WERI-Rb-1 (cell line): Measurements from ENCODE around the gene MAT2A.
"Not testable (repeated sequence)": the region's sequence is repeated elsewhere in the genome, so short reads cannot be mapped to it uniquely, and the experiment has no call there.

Experiments used
- DNase-seq: peaks from one replicate; pipeline ENCODE4 v3.0.0-alpha.2; 2020
- H3K27ac ChIP-seq: fragments of 250-450 bp; sonication (Bioruptor Pico); 2 replicates; pipeline ENCODE4 v1.5.1; 2020; ENCODE audit warnings: mild to moderate bottlenecking, moderate library complexity
- H3K27me3 ChIP-seq: fragments of 250-450 bp; sonication (Bioruptor Pico); 2 replicates; pipeline ENCODE4 v1.5.1; 2021; ENCODE audit warnings: mild to moderate bottlenecking, low read depth, moderate library complexity; ENCODE audit not compliant: insufficient read depth, severe bottlenecking
- H3K36me3 ChIP-seq: fragments of 250-450 bp; sonication (Bioruptor Pico); 2 replicates; pipeline ENCODE4 v1.5.1; 2020; ENCODE audit warnings: mild to moderate bottlenecking, moderate library complexity
- H3K4me3 ChIP-seq: 2 replicates; pipeline ENCODE4 v1.5.1; 2011; ENCODE audit warnings: low read depth, mild to moderate bottlenecking, control low read depth, low read length
- H3K9me3 ChIP-seq: fragments of 250-450 bp; sonication (Bioruptor Pico); 2 replicates; pipeline ENCODE4 v1.5.1; 2021; ENCODE audit warnings: mild to moderate bottlenecking, moderate library complexity; ENCODE audit not compliant: severe bottlenecking
- CTCF ChIP-seq: IDR thresholded peaks from 2 replicates; pipeline ENCODE4 v1.5.1; 2011; ENCODE audit warnings: low read depth, mild to moderate bottlenecking, control low read depth, inconsistent platforms, low read length

The MAT2A gene

GRCh38 chr2:85591563-85591962 lies 52.6 kb downstream of the MAT2A start:
- no peak overlapping the region for H3K27ac ChIP-seq
- H3K4me3 ChIP-seq: no peak overlapping the region
- TF ChIP-seq CTCF: no peak
- DNase-seq: no peak
- no peaks in the 10 kb centered on the region; the same call in 1 of the 2 replicates for H3K36me3 ChIP-seq
- no peaks in the 10 kb centered on the region for H3K9me3 ChIP-seq
- no peaks in the 10 kb centered on the region for H3K27me3 ChIP-seq

- DNase-seq, H3K9me3 ChIP-seq, H3K27me3 ChIP-seq, H3K36me3 ChIP-seq, H3K4me3 ChIP-seq, H3K27ac ChIP-seq: not testable (repeated sequence)
These were observed 53.3 kb downstream of the MAT2A start for GRCh38 chr2:85592299-85592698.

- H3K27me3 ChIP-seq: no peaks in the 10 kb centered on the region
- no peaks in the 10 kb centered on the region for H3K9me3 ChIP-seq
- no peak overlapping the region for H3K4me3 ChIP-seq
- H3K36me3 ChIP-seq: peaks cover 12% of the 10 kb centered on the region
- no peak for TF ChIP-seq CTCF
- no peak for DNase-seq
- no peak overlapping the region for H3K27ac ChIP-seq
These were observed 54.1 kb downstream of the MAT2A start for GRCh38 chr2:85593023-85593422.
